K562 (cell line): Measurements from ENCODE around the gene IGF2R. TPM values are rescaled to one million over a fixed set of nuclear protein-coding genes. Genes with fewer than 3 reads are reported as not detected.

Experiments
- ARID3A ChIP-seq: IDR thresholded peaks from 2 replicates; pipeline ENCODE4 v1.6.1; 2012; ENCODE audit warnings: low read depth, low read length, improper control_type of control experiment, borderline replicate concordance
- ATF6 ChIP-seq: sonication (generic); formaldehyde crosslinking; IDR thresholded peaks from 2 replicates; pipeline ENCODE4 v1.4.0; 2020; ENCODE audit warnings: mild to moderate bottlenecking, missing genetic modification reagents
- CHD4 ChIP-seq: fragments of 200-600 bp; sonication (generic); IDR thresholded peaks from 3 replicates; pipeline ENCODE4 v1.6.1; 2012; ENCODE audit warnings: low read depth, mild to moderate bottlenecking, mixed read lengths, low read length, inconsistent platforms; ENCODE audit not compliant: insufficient read depth, insufficient replicate concordance, poor library complexity, severe bottlenecking
- DPF2 ChIP-seq: fragments of 450-650 bp; IDR thresholded peaks from 2 replicates; pipeline ENCODE4 v1.6.1; 2016
- HES1 ChIP-seq: fragments of 450-650 bp; IDR thresholded peaks from 2 replicates; pipeline ENCODE4 v1.6.1; 2016; ENCODE audit warnings: low read depth, mild to moderate bottlenecking, moderate library complexity
- JUND ChIP-seq, 2 experiments: IDR thresholded peaks; 2 replicates in 1 of 2; 3 replicates in 1 of 2; pipeline ENCODE4 v1.6.1; 2011; ENCODE audit warnings: borderline replicate concordance in 2 of 2, low read depth in 2 of 2, low read length in 2 of 2, improper control_type of control experiment in 1 of 2, missing biosample characterization in 1 of 2, missing genetic modification characterization in 1 of 2, missing genetic modification reagents in 1 of 2
- MAZ ChIP-seq, 2 experiments: fragments of 450-650 bp in 1 of 2; sonication (generic) in 1 of 2; formaldehyde crosslinking; IDR thresholded peaks in 1 of 2; conservative IDR thresholded peaks in 1 of 2; 2 replicates each; pipeline versions ENCODE4 v1.4.0 to v1.5.0; 2020; ENCODE audit warnings: mild to moderate bottlenecking in 1 of 2, missing genetic modification reagents in 1 of 2
- MYNN ChIP-seq, 2 experiments: sonication (generic); formaldehyde crosslinking in 1 of 2; IDR thresholded peaks; 2 replicates each; pipeline versions ENCODE4 v1.5.0 to v1.6.1; 2016 to 2020; ENCODE audit warnings: antibody characterized with exemption in 1 of 2, missing genetic modification reagents in 1 of 2
- PCBP2 ChIP-seq: fragments of 200-400 bp; formaldehyde crosslinking; IDR thresholded peaks from 2 replicates; pipeline ENCODE4 v1.6.1; 2018; ENCODE audit warnings: low read length, low read depth, mild to moderate bottlenecking, moderate library complexity; ENCODE audit not compliant: poor library complexity, severe bottlenecking
- PHB ChIP-seq: fragments of 250-450 bp; sonication (Bioruptor Pico); IDR thresholded peaks from 2 replicates; pipeline ENCODE4 v1.5.0; 2021
- POLR2B ChIP-seq: fragments of 450-650 bp; IDR thresholded peaks from 2 replicates; pipeline ENCODE4 v1.6.1; 2018; ENCODE audit warnings: low read depth; ENCODE audit not compliant: partially characterized antibody
- TOE1 ChIP-seq, 2 experiments: fragments of 450-650 bp in 1 of 2; sonication (generic) in 1 of 2; formaldehyde crosslinking in 1 of 2; IDR thresholded peaks; 2 replicates each; pipeline versions ENCODE4 v1.7.1 to v1.8.0; 2016 to 2022; ENCODE audit warnings: borderline replicate concordance in 2 of 2, mild to moderate bottlenecking in 2 of 2, antibody characterized with exemption in 1 of 2, inconsistent platforms in 1 of 2, low read depth in 1 of 2, missing genetic modification reagents in 1 of 2, moderate library complexity in 1 of 2
- TRIM24 ChIP-seq, 2 experiments: fragments of 450-650 bp; IDR thresholded peaks; 2 replicates each; pipeline ENCODE4 v1.6.1; 2016
- ZBTB17 ChIP-seq: fragments of 450-650 bp; formaldehyde crosslinking; IDR thresholded peaks from 2 replicates; pipeline ENCODE4 v1.4.0; 2020; ENCODE audit warnings: mild to moderate bottlenecking
- ZMIZ1 ChIP-seq, 2 experiments: fragments of 150-350 bp in 1 of 2; IDR thresholded peaks; 2 replicates each; pipeline ENCODE4 v1.6.1; 2012 to 2016; ENCODE audit warnings: low read depth in 2 of 2, low read length in 2 of 2, mild to moderate bottlenecking in 1 of 2, moderate library complexity in 1 of 2
- ZNF41 ChIP-seq: fragments of 250-450 bp; sonication (Bioruptor Pico); conservative IDR thresholded peaks from 2 replicates; pipeline ENCODE4 v1.4.0; 2020; ENCODE audit warnings: mild to moderate bottlenecking
- ZNF699 ChIP-seq: fragments of 250-450 bp; sonication (Bioruptor Pico); IDR thresholded peaks from 2 replicates; pipeline ENCODE4 v1.8.0; 2021; ENCODE audit warnings: mild to moderate bottlenecking, moderate library complexity; ENCODE audit not compliant: insufficient replicate concordance
- polyA plus RNA-seq, 8 experiments: library from polyadenylated mRNA; depleted of rRNA in 4 of 8; stranded (reverse) in 5 of 8; unstranded in 3 of 8; fragments of >200 nt; fragmentation: Nextera tagmentation in 2 of 8; fragmentation: Illumina TruSeq in 1 of 8; extraction: Ambion mirVana in 2 of 8; extraction: Trizol in 1 of 8; gene quantifications; 2 replicates each; pipeline versions ENCODE4 v1.2.1 to v1.2.3, GENCODE V29; 2011 to 2014; ENCODE audit warnings: inconsistent platforms in 1 of 8, missing spikeins in 1 of 8
- total RNA-seq, 7 experiments: library from RNA; depleted of rRNA in 6 of 7; stranded (reverse); fragments of >200 nt in 6 of 7; fragmentation: Illumina TruSeq in 2 of 7; extraction: Trizol in 2 of 7; gene quantifications; 2 replicates each; pipeline versions ENCODE4 v1.2.1 to v1.2.3, GENCODE V29; 2011 to 2021; ENCODE audit warnings: low replicate concordance in 1 of 7

The IGF2R gene
- total and polyA plus RNA-seq, 9 of the 15 experiments (the other 6 are each of a cell fraction or from before 2014, with no cell fraction given): 3.5 to 92.3 (median 34.5) TPM

- no peak for TF ChIP-seq ARID3A
- TF ChIP-seq PCBP2: no peak
- TF ChIP-seq ATF6: no peak
- no peak for TF ChIP-seq ZNF41
- no peak for TF ChIP-seq ZNF699
- no peak for TF ChIP-seq MYNN (IDR thresholded peaks at IDR 0.05)
- TF ChIP-seq MYNN (CRISPR knock-in tag; IDR thresholded peaks at IDR 0.05): no peak
- no peak for TF ChIP-seq ZBTB17 (CRISPR knock-in tag)
- TF ChIP-seq TOE1 (IDR thresholded peaks at IDR 0.05; ENCODE audit: borderline replicate concordance): no peak
- no peak for TF ChIP-seq TOE1 (CRISPR knock-in tag; IDR thresholded peaks at IDR 0.05; ENCODE audit: borderline replicate concordance, low read depth)
- no peak for TF ChIP-seq ZMIZ1 (IDR thresholded peaks at IDR 0.05; ENCODE audit: low read depth in 2 of 2, low read length in 2 of 2)
- TF ChIP-seq DPF2: 0 out of 2 replicates have a peak, but pooled peaks have one; percentile 15
- TF ChIP-seq POLR2B: no peak
- TF ChIP-seq PHB: no peak
- TF ChIP-seq TRIM24 (IDR thresholded peaks at IDR 0.05): no peak
- TF ChIP-seq HES1: no peak
- no peak for TF ChIP-seq CHD4
- peak in 1 of 2 experiments; percentile 28; a peak in 1 of 4 replicates for TF ChIP-seq MAZ (CRISPR knock-in tag; conservative IDR thresholded peaks at IDR 0.05 in 1 of 2, IDR thresholded peaks at IDR 0.05 in 1 of 2)
- peak; percentile 77 for TF ChIP-seq JUND (IDR thresholded peaks at IDR 0.05; ENCODE audit: borderline replicate concordance, low read depth, low read length)
- TF ChIP-seq JUND (tag; IDR thresholded peaks at IDR 0.05; ENCODE audit: borderline replicate concordance, low read depth, low read length): peak; percentile 62; the same call in 1 of the 3 replicates
These were observed 10.4 kb downstream of the IGF2R start (continued) for GRCh38 chr6:159979136-159979874.
